Measurements from ENCODE around the gene SLC7A8. TPM values are rescaled to one million over a fixed set of nuclear protein-coding genes. Genes with fewer than 3 reads are reported as not detected.

Gene SLC7A8
- total RNA-seq, 1 donor from 2014 or later: 1.8 TPM

DNA sequence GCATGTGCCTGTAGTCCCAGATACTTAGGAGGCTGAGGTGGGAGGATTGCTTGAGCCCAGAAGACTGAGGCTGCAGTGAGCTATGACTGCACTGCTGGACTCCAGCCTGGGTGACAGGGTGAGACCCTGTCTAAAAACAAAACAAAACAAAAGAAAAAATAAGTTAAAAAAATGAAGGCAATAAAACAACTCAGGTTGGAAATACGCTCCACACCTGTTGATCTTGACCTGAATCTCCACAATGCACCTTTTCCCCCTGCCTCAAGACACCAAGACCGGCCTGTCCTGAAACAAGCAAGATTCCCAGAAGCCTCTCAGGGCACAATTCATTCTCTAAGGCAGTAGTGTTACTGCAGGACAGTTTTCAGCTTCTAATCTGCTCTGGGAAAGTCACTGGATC is 43.6 kb downstream of the SLC7A8 start:
- Mint-ChIP-seq H3K36me3 (ENCODE audit: low read depth) (no peaks in the 10 kb centered on the region), H3K27me3 (peaks cover 2% of the 10 kb centered on the region), H3K27ac (no peak overlapping the region), H3K4me3 (no peak overlapping the region), H3K9me3 (no peaks in the 10 kb centered on the region), H3K4me1 (no peaks in the 10 kb centered on the region)
- ChIA-PET POLR2A (no interaction called here), CTCF (no interaction called here)
- intact Hi-C loops (cut with micrococcal nuclease): no loop called here
- DNase-seq (no peak), ATAC-seq (ENCODE audit: low read depth) (no peak)
- TF ChIP-seq, protein P1, sequence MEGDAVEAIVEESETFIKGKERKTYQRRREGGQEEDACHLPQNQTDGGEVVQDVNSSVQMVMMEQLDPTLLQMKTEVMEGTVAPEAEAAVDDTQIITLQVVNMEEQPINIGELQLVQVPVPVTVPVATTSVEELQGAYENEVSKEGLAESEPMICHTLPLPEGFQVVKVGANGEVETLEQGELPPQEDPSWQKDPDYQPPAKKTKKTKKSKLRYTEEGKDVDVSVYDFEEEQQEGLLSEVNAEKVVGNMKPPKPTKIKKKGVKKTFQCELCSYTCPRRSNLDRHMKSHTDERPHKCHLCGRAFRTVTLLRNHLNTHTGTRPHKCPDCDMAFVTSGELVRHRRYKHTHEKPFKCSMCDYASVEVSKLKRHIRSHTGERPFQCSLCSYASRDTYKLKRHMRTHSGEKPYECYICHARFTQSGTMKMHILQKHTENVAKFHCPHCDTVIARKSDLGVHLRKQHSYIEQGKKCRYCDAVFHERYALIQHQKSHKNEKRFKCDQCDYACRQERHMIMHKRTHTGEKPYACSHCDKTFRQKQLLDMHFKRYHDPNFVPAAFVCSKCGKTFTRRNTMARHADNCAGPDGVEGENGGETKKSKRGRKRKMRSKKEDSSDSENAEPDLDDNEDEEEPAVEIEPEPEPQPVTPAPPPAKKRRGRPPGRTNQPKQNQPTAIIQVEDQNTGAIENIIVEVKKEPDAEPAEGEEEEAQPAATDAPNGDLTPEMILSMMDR (IDR thresholded peaks at IDR 0.05): no peak

DNA sequence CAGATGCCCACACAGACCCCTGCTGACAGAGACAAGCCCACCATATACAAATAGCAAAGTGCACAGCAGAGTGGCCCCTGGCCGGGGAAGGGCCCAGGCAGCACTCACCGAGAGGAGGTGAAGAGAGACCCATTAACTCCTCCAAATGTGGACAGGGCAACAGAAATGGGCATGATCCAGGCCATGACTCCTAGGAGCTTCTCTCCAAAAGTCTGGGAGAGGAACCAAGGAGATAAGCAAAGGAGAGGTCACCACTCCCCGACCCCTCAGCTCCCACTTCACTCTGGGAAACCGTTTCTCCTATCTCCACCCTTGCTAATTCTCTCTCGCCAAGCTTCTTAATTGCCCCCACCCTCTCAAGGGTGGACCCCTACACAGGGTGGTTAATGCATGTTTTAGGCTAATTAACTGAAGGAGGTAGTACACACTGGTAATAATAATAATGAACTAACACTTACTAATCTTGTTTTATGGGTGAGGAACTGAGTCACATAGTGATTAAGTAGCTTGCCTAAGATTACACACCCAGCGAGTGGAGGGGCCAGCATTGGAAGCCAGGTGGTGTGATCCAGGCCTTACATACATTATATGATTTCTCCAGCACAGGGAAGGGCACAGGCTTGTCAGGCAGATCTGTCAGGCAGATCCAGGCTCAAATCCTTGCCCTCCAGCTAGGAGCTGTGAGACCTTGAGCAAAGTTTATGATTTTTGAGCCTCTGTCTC is 45.5 kb downstream of the SLC7A8 start:
- Mint-ChIP-seq H3K4me1 (no peaks in the 10 kb centered on the region), H3K4me3 (no peak overlapping the region), H3K36me3 (ENCODE audit: low read depth) (no peaks in the 10 kb centered on the region), H3K27me3 (peaks cover 2% of the 10 kb centered on the region), H3K9me3 (no peaks in the 10 kb centered on the region), H3K27ac (no peak overlapping the region)
- CTCF ChIA-PET: interaction anchor here (0.8 kb wide), 1 partner anchor 17 kb away, joined by 3 read pairs; no protein-coding TSS in a partner anchor
- intact Hi-C loops (cut with micrococcal nuclease): no loop called here
- DNase-seq: no peak
- POLR2A ChIA-PET: no interaction called here
- no peak for ATAC-seq (ENCODE audit: low read depth)
- TF ChIP-seq, protein P1 (IDR thresholded peaks at IDR 0.05): no peak

DNA sequence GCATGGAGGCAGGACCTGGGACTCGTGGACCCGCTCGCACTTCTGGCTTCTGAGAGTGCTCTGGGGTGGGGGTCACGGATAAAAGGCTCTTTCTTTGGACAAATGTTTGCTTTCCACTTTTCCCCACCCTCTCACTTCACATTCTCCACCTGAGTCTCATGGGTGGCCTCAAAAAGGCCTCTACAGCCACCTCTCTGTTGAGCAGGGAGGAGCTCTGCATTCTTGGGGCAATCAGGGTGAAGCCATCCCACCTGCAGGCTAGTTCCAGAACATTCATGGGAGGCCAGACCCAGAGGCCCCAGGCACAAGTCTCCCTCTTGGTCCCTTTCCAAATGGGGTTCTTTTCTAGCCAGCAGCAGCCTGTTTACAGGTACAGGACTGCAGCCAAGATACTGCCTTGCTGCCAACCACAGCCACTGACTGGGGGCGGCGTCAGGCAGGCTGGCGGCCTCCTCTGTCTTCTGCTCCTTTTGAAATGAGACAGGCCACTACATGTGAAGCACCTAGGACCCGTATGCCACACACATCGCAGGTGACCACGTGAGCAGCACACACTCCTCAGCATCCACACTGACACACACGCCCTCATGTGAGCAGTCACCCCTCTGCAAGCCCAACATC is 46.2 kb downstream of the SLC7A8 start:
- H3K27ac Mint-ChIP-seq: no peak overlapping the region
- no peaks in the 10 kb centered on the region for H3K9me3 Mint-ChIP-seq
- H3K4me1 Mint-ChIP-seq: no peaks in the 10 kb centered on the region
- H3K27me3 Mint-ChIP-seq: peaks cover 2% of the 10 kb centered on the region
- H3K36me3 Mint-ChIP-seq (ENCODE audit: low read depth): no peaks in the 10 kb centered on the region
- ChIA-PET POLR2A (no interaction called here), CTCF (no interaction called here)
- TF ChIP-seq, protein P1 (IDR thresholded peaks at IDR 0.05): no peak
- no peak for DNase-seq
- intact Hi-C loops (cut with micrococcal nuclease): no loop called here
- ATAC-seq (ENCODE audit: low read depth): no peak
- H3K4me3 Mint-ChIP-seq: no peak overlapping the region

DNA sequence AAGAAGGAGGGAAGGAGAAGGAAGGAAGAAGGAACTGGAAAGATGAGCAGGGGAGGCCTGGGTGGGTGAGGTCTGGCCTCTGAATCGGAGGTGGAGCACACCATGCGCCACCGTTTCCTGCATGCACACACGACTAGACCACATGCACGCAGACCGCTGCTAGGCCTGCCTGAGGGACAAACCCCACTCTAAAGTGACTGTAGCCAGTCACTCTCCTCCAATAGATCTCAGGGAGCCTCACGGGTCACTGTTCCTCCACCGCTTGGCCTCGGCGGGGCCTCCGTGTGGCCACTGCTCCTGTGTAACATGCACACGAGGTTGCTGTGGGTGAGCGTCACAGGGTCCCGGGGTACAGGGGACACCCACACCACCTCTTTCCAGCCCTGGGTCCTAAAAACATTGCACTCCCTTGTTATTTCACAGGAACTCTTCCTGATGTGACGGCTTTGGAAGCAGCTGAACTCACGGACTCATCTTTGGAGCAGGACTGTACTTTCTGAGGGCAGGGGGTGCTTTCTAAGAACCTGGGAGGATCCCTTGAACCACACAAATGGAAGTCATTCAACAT is 46.8 kb downstream of the SLC7A8 start:
- H3K36me3 Mint-ChIP-seq (ENCODE audit: low read depth): no peaks in the 10 kb centered on the region

DNA sequence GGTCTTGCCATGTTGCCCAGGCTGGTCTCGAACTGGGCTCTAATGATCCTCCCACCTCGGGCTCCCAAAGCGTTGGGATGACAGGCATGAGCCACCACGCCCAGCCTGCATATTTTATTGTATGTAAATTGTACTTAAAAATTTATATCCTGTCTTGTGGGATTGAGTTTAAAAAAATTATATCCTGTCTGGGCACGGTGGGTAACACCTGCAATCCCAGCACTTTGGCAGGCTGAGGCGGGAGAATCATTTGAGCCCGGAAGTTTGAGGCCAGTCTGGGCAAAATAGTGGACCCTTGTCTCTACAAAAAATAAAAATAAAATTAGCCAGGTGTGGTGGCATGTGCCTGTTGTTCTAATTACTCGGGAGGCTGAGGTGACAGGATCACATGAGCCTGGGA is 50.5 kb downstream of the SLC7A8 start:
- no peaks in the 10 kb centered on the region for H3K27me3 Mint-ChIP-seq
- POLR2A ChIA-PET: no interaction called here
- ATAC-seq (ENCODE audit: low read depth): no peak

More for the DNA sequence above, 46.8 kb downstream of the SLC7A8 start:
- no peak for ATAC-seq (ENCODE audit: low read depth)
- Mint-ChIP-seq H3K27ac (no peak overlapping the region), H3K9me3 (no peaks in the 10 kb centered on the region), H3K27me3 (peaks cover under 1% of the 10 kb centered on the region), H3K4me1 (no peaks in the 10 kb centered on the region), H3K4me3 (no peak overlapping the region)
- DNase-seq: no peak
- ChIA-PET CTCF (no interaction called here), POLR2A (no interaction called here)
- TF ChIP-seq, protein P1 (IDR thresholded peaks at IDR 0.05): no peak
- intact Hi-C loops (cut with micrococcal nuclease): no loop called here

More for the DNA sequence above, 50.5 kb downstream of the SLC7A8 start:
- no peak overlapping the region for H3K4me3 Mint-ChIP-seq
- CTCF ChIA-PET: no interaction called here
- DNase-seq: no peak
- intact Hi-C loops (cut with micrococcal nuclease): no loop called here
- H3K27ac Mint-ChIP-seq: no peak overlapping the region
- no peaks in the 10 kb centered on the region for H3K36me3 Mint-ChIP-seq (ENCODE audit: low read depth)
- H3K9me3 Mint-ChIP-seq: no peaks in the 10 kb centered on the region
- TF ChIP-seq, protein P1 (IDR thresholded peaks at IDR 0.05): no peak
- H3K4me1 Mint-ChIP-seq: peaks cover 11% of the 10 kb centered on the region

Data from activated B cell treated with CpG ODN at 0.5 μM for 24 hours (primary cell).